HUES48 (cell line): ENCODE measurements around the gene DAND5.

Experiments used
- H3K27ac ChIP-seq: one replicate; pipeline ENCODE4 v1.7.0; 2013; ENCODE audit warnings: low read depth, low read length, inconsistent platforms
- H3K27me3 ChIP-seq: 2 replicates; pipeline ENCODE4 v1.6.1; 2013; ENCODE audit warnings: mild to moderate bottlenecking, low read length; ENCODE audit not compliant: control insufficient read depth, insufficient read depth
- H3K36me3 ChIP-seq: 2 replicates; pipeline ENCODE4 v1.6.1; 2013; ENCODE audit warnings: low read length; ENCODE audit not compliant: control insufficient read depth, insufficient read depth
- H3K4me1 ChIP-seq: 2 replicates; pipeline ENCODE4 v1.6.1; 2013; ENCODE audit warnings: mild to moderate bottlenecking, low read length; ENCODE audit not compliant: control insufficient read depth, insufficient read depth
- H3K4me3 ChIP-seq: 2 replicates; pipeline ENCODE4 v1.5.1; 2013; ENCODE audit warnings: mild to moderate bottlenecking, low read depth, low read length
- H3K9ac ChIP-seq: 2 replicates; pipeline ENCODE4 v1.6.1; 2013; ENCODE audit warnings: mild to moderate bottlenecking, low read depth, low read length, moderate library complexity
- H3K9me3 ChIP-seq: 2 replicates; pipeline ENCODE4 v1.6.1; 2013; ENCODE audit warnings: low read length; ENCODE audit not compliant: control insufficient read depth, insufficient read depth

DAND5 gene

DNA sequence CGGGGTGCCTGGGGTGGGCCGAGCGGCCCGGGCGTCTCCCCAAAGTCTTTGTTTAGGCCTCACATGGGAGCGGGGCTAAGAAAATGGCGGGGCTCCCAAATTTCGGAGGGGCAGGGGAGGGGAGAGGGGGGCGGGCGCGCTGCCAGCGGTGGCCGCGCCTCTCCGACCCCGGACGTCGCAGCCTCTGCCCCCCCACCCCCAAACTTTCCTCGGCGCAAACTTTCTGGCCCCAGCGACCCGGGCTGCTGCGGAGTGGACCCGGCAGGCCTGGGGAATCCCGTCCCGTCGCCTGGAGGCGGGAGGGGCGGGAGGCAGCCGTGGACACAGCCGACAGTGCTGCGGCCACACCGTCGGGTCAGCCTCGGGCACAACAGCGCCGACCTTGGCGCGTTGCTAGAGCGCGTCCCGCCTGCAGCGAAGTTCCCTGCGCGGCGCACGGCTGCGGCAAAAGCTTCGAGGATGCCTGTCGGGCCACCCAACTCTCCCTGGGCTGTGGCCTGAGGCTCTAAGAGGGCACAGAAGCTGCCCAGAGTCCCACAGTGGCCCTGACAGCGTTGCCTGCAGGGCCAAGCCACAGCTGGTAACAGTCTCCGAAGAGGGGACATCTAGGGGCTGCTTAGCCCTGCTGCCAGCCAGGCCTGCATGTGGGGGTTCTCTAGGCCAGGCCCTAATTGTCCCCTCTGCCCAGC lies 27.2 kb downstream of the DAND5 start:
- no peaks in the 10 kb centered on the region for H3K36me3 ChIP-seq
- H3K4me1 ChIP-seq: no peaks in the 10 kb centered on the region; the same call in 1 of the 2 replicates
- no peaks in the 10 kb centered on the region for H3K9me3 ChIP-seq
- no peak overlapping the region for H3K9ac ChIP-seq
- peak overlapping the region; percentile 37 for H3K4me3 ChIP-seq
- no peak overlapping the region for H3K27ac ChIP-seq
- H3K27me3 ChIP-seq: peaks cover 85% of the 10 kb centered on the region

GRCh38 chr19:12997179-12997966 lies 28.0 kb downstream of the DAND5 start:
- Histone ChIP-seq H3K4me1 (no peaks in the 10 kb centered on the region; the same call in 1 of the 2 replicates), H3K9me3 (no peaks in the 10 kb centered on the region), H3K9ac (no peak overlapping the region), H3K4me3 (no peak overlapping the region), H3K27me3 (peaks cover 86% of the 10 kb centered on the region), H3K27ac (no peak overlapping the region), H3K36me3 (no peaks in the 10 kb centered on the region)

DNA sequence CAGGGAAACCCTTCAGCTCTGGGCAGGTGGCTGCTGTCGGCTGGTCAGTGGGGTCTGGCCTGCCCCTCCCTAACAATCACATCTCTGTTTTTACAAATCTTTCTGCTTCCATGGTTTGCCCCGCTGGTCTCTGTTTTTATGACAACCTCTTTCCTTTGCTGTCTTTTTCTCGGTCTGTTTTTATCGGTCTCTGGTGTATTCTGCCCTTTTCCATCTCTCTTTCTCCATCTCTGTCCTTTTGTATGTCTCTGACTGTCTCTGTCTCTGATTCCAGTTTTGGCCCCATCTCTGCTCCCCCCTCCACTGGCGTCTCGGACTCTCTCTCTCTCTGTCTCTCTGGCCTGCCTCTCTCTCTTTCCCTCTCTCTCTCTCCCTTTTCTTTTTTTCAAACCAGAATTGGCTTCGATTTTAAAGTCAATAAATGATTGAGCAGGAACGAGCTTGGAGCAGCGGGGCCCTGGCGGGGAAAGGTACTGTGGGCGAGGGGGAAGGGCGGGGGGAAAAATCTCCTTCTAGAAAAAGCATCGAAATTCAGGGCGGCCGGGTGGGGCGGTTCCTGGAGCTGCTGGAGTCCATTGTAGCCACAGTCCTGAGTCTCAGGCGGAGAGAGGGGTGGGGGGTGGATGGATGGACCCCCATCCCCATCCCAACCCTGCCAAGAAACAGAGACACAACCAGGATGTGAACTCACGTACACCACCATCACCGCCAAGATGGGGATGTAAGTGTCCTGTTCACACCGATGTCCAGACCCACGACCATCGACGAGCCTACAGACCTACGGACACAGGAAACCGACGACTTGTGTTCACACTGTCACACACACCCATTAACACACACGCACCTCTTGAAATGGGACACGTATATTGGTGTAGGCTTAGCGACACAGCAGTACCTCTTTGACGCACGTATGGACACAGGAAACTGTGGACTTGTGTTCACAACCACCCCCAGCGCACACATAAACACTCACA lies 28.9 kb downstream of the DAND5 start:
- Histone ChIP-seq H3K4me3 (no peak overlapping the region), H3K9ac (no peak overlapping the region), H3K36me3 (no peaks in the 10 kb centered on the region), H3K9me3 (no peaks in the 10 kb centered on the region), H3K27ac (no peak overlapping the region), H3K4me1 (no peaks in the 10 kb centered on the region; the same call in 1 of the 2 replicates), H3K27me3 (peaks cover 89% of the 10 kb centered on the region)

DNA sequence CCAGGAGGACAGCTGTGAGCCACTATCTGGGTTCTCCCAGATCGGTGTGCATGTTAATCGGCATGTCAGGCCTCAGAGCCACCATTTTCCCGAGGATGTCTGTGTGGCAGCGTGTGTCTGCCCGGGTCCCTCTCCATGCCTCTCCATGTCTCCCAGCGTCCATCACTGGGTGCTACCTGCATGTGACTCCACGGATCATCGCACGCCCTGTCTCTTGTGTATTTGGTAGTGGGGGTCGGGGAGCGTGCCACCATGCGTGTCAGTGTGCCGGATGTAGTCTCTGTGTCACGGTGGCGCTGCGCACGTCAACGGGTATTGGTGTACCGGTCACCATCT lies 31.8 kb downstream of the DAND5 start:
- H3K36me3 ChIP-seq: no peaks in the 10 kb centered on the region
- no peak overlapping the region for H3K4me3 ChIP-seq
- no peaks in the 10 kb centered on the region; the same call in 1 of the 2 replicates for H3K4me1 ChIP-seq
- no peak overlapping the region for H3K9ac ChIP-seq
- H3K9me3 ChIP-seq: no peaks in the 10 kb centered on the region
- H3K27ac ChIP-seq: no peak overlapping the region
- peaks cover 91% of the 10 kb centered on the region for H3K27me3 ChIP-seq

DNA sequence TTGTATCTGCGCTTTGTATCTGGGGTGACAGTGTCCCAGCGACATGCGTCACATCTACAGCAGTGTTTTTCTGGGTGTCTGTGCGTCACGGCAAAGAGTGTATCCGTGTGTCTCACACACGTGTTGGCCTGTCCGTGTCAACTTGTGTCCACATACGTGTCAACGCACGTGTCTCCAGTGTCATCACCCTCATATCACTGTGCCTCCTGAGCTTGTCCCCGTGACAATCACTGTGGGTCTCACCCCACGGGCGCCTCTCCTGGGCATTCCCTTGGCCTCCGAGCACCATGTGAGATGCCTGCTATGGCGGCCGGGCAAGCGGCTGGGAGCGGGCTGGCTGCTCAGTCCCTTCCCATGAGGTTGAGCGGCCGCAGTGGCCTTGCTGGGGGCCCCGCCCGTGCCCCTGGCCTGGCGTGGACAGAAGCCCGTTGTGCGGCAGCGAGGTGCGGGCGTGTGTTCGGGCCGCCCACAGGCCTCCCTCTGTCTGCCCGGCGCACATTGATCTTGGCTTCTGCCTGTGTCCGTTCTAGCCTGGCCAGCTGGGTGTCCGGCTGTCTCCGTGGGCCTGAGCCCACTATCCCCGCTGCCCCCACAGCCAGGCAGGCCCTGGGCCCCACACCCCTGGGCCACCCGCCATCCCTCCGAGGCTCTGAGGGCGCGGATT lies 32.3 kb downstream of the DAND5 start:
- Histone ChIP-seq H3K36me3 (no peaks in the 10 kb centered on the region), H3K4me1 (no peaks in the 10 kb centered on the region), H3K9me3 (no peaks in the 10 kb centered on the region), H3K9ac (no peak overlapping the region), H3K27ac (no peak overlapping the region), H3K27me3 (peaks cover 90% of the 10 kb centered on the region), H3K4me3 (no peak overlapping the region)

- no peaks in the 10 kb centered on the region for H3K4me1 ChIP-seq
Observed at GRCh38 chr19:13002166-13002898, 33.0 kb downstream of the DAND5 start.

GRCh38 chr19:13003081-13003480 lies 33.7 kb downstream of the DAND5 start:
- Histone ChIP-seq H3K9me3 (no peaks in the 10 kb centered on the region), H3K36me3 (no peaks in the 10 kb centered on the region), H3K4me3 (no peak overlapping the region), H3K27me3 (peaks cover 89% of the 10 kb centered on the region), H3K4me1 (no peaks in the 10 kb centered on the region), H3K9ac (no peak overlapping the region), H3K27ac (no peak overlapping the region)

More at GRCh38 chr19:13002166-13002898, 33.0 kb downstream of the DAND5 start:
- H3K27me3 ChIP-seq: peaks cover 90% of the 10 kb centered on the region
- no peaks in the 10 kb centered on the region for H3K9me3 ChIP-seq
- no peaks in the 10 kb centered on the region for H3K36me3 ChIP-seq
- H3K27ac ChIP-seq: no peak overlapping the region
- no peak overlapping the region for H3K9ac ChIP-seq
- H3K4me3 ChIP-seq: no peak overlapping the region

DNA sequence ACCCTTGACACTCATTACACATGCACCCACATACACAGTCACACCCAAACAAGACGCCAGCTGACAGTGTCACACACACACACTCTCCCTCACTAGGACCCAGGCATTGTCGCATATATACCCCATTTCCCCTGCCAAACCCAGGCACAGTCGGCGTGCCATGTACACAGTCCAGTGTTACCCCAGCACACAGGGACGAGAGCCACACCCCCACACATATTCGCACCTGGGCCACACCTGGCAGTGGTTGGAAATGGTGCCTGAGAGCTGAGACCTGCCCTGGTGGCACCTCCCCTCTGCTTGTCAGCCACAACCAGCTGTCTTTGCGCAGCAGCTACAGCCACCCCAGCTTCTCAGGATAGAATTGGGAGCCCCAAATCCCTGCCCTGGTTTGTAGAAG lies 34.9 kb downstream of the DAND5 start:
- no peak overlapping the region for H3K9ac ChIP-seq
- no peaks in the 10 kb centered on the region for H3K36me3 ChIP-seq
- H3K27me3 ChIP-seq: peaks cover 90% of the 10 kb centered on the region
- no peak overlapping the region for H3K27ac ChIP-seq
- no peaks in the 10 kb centered on the region for H3K4me1 ChIP-seq
- H3K9me3 ChIP-seq: no peaks in the 10 kb centered on the region
- no peak overlapping the region for H3K4me3 ChIP-seq

- no peaks in the 10 kb centered on the region for H3K36me3 ChIP-seq
- no peaks in the 10 kb centered on the region for H3K9me3 ChIP-seq
- H3K27me3 ChIP-seq: peaks cover 90% of the 10 kb centered on the region
- H3K27ac ChIP-seq: no peak overlapping the region
- no peak overlapping the region for H3K4me3 ChIP-seq
- H3K4me1 ChIP-seq: peaks cover 5% of the 10 kb centered on the region
- H3K9ac ChIP-seq: no peak overlapping the region
Observed at GRCh38 chr19:13005253-13005652, 35.9 kb downstream of the DAND5 start.

- Histone ChIP-seq H3K4me3 (no peak overlapping the region), H3K9ac (no peak overlapping the region), H3K9me3 (no peaks in the 10 kb centered on the region), H3K27me3 (peaks cover 92% of the 10 kb centered on the region), H3K4me1 (peaks cover 9% of the 10 kb centered on the region), H3K36me3 (no peaks in the 10 kb centered on the region), H3K27ac (no peak overlapping the region)
Observed at GRCh38 chr19:13005861-13006370, 36.5 kb downstream of the DAND5 start.
